Midbrain (tissue), 1 donor: Measurements from ENCODE around the gene KRT13.
A peak's percentile ranks its signal among the peaks of the same experiment; 100 is the strongest.

ENCODE experiments used
- DNase-seq: peaks from one replicate; lab custom pipeline; 2025; lab: John Stamatoyannopoulos, UW

Gene KRT13

DNA sequence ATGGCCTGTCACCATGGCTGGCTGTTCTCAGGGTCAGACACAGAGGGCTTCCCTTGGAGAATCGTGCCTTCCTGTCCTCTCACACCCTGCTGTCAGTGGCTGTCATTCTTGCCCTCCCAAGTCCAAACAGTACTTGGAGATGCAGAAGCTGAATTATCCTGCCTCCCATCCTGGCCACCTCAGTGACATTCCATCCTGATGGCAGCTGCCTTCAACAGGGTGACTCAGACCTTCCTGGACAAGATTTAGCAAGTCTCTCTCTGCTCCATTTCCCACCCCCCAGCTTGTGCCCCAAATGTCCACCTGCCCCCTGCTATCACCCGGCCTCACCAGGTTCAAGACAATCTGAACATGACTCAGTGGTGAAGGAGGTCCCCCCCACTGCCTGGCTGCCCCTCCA is 10.9 kb downstream of the KRT13 start:
- DNase-seq, result no peak

DNA sequence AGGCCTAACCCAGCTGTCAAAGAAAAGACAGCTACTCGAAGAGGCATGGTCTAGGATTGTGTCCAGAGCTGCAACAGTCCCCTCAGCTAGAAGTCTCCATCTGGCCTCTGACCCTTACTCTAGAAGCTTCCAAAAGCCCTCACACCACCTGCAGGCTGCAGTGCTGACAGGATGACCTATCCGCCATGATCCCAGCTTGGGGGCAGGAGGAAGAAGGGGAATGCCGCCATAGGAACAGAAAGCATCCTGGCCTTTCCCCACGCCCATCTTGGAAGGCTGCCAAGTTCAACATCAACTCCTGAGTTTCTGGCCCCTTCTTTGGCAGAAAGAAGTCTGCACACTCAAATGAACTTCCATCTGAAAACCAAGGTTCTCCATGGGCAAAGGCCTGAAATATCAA is 12.6 kb downstream of the KRT13 start:
- no peak for DNase-seq

DNA sequence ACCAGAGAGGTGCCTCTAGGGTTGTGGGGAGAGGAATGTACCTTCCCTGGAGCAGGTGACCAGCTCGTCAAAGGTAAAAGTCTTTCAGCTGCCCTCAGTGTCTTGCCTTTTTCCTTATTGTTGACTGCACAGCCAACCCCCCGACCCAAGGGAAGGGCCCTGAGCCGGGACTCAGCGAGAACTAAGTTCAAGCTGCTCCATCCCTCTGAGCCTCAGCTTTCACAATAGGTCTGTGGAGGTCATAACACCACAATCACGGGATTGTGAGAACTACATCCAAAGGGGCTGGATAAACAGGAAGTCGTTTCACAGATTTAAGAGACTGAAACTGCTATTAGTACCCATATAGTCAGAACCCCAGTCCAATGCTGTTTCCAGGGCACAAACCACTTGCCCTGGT is 13.1 kb downstream of the KRT13 start:
- peak; percentile 15 for DNase-seq

DNA sequence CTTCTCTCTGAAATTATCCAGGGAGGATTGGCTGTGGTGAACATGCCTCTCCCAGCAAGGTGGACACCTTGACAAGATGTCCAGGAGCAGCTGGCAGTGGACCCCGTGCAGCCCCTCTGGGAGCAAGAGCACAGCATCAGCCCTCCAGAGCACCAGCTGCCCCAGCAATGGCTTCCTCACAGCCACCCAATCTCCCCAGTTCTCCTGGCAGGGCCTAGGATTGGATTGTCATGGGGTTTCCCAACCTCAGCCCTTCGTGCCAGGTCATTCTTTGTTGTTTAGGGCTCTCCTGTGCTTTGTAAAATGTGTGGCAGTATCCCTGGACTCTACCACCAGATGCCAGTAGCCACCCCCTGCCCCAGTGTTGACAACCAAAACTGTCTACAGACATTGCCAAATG is 13.9 kb downstream of the KRT13 start:
- DNase-seq, result no peak

DNA sequence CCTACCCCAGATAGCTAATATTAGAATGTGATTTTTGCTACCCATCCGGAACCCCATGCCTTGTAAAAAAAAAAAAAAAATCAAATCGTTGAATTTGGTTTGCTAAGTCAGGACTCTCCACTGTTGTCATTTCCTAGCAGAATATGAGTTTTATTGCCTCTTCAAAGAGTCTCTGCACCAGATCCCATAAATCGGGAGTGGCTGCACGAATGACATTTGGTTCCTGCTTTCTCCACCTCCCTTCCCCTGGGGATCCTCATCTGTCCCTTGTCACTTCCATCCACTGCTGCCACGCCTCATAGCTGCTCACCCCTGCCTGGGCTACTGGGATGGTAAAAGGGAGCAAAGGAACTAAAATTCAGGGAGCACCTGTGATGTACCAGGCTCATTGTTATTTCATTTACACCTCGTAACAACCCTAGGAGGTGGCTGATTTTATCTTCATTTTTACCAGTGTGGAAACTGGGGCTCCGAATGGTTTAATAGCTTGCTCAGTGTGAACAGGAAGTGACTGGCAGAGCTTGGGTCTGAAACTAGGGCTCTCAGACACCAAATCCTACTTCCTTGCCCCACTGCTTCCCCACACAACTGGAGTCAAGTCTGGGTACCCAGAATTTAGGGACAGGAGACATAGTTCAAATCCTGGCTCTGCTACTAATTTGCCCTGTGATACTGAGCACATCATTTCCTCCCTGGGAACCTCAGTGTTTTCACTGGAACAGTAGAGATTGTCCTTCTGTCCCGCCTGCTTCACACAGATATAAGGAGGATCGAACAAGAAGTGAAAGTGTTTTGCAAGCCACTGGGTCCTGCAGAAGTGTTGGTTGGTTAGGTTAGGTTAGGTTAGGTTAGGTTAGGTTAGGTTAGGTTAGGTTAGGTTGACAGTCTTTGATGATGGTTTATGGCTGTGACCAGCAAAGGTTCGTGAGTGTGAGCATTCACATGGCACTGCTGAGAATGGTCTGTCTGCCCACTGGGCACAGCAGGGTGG is 15.1 kb downstream of the KRT13 start:
- DNase-seq, result no peak

DNA sequence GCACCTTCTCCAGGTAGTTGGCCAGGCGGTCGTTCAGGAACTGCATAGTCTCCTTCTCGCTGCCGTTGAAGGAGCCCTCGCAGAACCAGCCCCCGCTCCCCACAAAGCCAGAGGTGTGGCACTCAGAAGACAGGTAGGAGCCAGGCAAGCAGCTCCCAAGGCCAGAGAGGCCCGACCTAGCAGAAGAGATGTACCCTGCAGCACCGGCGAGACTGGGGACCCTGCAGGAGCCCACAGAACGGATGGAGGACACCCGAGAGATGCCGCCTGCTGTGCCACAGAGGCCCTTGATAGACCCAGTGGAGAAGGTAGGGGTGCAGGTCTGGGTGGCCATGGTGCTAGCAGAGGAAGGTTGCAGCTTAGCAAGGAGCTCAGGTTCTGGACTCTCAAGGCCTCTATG is 15.9 kb downstream of the KRT13 start, which contains the start of gene KRT36:
TSS of gene KRT36 (minus strand) at position 380 of the 400 bp plus-strand sequence. CDS start at position 334, 46 bp downstream.
- DNase-seq, result no peak

DNA sequence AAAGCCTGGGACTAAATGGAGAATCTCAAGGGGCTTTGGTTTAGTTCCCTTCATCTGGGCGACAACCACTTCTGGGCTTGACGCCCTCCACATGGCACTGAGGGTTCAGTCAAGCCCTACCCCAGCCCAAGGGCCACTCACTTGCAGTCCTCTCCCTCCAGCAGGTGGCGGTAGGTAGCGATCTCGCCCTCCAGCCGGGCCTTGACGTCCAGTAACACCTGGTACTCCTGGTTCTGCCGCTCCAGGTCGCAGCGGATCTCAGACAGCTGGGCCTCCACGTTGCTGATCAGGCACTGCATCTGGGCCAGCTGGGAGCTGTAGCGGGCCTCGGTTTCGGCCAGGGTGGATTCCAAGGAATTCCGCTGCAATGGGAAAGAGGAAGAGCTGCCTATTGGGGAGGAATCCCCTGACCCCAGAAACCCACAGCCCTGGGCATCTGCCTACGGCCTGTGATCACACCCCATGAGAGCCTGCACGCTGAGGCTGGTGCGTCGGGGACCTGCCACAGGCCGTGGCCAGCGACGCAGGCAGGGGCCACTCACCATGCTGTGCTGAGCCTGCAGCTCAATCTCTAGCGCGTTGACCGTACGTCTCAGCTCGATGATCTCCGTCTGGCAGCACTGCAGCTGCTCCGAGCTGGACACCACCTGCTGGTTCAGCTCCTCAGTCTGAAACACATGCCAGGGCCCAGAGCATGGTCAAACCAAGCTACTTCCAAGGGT is 18.4 kb downstream of the KRT13 start:
- DNase-seq, result no peak

DNA sequence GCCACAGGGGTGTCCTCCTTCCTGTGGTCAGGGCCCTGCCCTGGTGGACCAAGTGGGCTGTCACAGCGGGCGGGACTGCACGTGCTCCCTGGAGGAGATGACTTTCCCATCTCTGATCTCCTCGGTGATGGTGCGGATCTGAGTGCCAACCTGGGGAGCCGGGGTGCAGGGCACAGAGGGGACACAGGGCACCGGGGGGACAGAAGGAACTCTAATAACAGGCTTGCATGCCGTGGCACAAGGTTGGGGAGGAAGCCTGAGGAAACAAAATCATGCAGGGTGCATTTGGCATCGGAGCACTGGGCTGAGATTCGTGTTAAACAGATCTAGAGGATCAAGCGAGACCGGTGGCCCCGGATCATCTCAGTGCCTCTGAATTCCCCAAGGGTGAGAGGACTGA is 19.1 kb downstream of the KRT13 start:
- DNase-seq, result no peak

DNA sequence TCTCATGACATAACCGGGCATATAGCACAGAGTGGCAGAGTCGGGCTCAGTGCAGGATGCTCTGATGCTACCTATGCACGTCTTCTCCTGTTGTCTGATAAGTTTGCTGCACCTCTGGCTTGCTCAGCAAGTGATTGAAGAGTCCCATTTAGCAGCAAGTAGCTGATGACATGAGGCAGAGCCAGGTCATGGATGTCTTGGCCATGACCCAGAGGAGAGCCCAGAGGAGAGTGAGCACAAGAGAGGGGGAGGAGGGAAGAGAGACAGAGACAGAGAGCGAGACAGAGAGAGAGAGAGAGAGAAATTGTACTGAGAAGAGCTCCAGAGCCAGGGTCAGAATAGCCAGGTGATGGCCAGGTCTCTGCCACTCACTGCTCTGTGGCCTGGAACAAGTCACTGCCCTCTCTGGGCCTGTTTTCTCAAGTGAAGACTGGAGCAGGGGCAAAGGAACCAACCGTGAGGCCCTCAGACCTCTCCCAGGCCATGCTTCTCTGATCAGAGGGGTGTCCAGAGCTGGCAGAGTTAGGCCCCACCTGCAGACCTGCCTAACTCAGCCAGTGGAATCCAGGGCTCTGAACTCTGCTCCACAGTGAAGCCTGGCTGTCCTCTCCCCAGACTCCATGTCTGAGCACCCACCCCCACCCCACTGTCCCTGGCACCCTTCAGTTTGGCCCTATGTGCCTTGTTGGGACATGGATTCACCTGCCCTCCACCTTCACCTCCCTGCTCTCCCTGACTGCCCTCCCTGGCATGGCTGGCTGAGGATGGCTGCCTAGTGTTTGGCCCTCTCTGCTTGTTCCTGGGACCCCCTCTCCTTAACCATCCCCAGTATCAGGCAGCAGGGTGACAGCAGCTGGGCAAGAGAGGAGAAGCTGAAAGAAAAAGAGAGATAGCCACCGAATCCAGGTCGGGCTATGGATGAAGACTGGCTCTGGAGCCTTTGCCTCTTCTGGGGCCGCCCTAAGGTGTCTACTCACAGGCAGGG is 20.2 kb downstream of the KRT13 start:
- DNase-seq, result no peak

DNA sequence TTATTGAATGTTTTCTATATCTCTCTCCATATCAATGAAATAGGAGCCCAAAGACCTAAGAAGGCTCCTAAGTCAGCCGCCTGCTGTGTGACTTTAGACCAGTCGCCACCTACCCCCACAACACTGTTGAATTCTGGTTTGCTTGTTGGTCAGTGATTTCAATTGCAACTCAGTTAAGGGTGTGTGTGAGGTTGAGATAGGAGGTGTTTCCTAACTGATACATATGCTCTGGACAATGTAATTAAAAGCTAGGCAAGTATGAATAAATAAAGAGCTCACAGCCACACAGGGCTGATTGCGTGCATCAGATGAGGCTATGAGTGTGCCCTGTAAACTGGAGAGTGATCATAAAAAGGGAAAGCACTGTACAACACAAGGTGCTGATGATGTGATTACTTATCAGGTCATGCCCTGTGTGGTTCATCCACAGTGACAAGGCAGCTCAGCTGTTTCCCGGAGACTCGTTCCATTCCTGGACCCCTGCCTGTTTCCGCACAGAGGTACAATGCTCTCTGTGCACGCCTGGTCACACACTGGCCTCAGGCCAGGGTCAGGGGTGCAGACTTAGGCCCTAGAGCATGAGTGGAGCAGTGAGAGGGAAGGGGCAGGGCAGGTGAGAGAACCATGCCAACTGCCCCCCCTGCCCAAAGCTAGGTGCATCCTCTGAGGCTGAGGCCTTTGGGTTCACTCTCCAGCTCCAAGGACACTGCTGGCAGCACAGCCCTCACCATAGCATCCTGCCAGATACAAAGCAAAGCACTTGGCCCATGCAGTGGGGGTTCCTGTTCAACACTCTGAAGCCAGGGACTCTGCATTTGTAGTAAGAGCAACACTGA is 21.2 kb downstream of the KRT13 start:
- DNase-seq, result no peak

DNA sequence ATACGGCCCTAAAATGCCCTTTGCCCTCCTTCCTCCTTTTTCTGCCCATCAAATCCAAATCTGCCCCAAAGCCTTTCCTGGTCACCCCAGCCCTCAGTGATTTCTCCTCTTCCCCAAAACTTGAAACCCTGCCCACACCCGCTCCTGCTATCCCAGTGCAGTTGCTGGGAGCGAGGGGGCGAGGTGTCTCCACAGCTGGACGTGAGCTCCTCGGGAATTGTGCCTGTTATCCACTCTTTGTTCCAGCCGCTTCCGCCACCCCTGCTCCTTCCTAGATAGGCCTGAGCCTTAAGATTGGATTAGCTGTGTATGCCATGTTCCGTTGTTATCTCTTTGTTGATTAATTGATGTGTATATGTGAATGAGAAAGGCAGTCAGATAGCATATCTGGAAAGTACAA is 21.9 kb downstream of the KRT13 start:
- no peak for DNase-seq

DNA sequence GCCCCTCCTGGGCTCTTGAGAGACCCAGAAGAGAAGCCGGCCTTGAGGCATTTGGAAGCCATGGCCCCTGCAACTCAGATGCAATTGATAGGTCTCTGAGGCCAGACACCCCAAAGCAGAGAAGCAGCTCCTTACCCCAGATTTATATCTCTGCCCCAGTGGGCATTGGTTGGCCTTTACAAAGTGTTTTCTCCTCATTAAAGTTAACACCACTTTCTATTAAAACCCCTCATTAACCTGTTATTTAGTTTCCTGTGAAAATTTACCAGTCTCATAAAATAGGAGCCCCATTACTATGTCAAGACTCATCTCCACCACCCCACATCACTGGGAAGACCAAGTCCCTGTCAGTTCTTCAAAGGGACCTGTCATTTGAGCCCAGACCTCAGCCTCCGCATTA is 24.4 kb downstream of the KRT13 start, which contains the start of gene KRT35:
TSS of gene KRT35 (minus strand) at position 116 of the 400 bp plus-strand sequence. CDS start at position 62, 54 bp downstream.
- DNase-seq, result no peak

DNA sequence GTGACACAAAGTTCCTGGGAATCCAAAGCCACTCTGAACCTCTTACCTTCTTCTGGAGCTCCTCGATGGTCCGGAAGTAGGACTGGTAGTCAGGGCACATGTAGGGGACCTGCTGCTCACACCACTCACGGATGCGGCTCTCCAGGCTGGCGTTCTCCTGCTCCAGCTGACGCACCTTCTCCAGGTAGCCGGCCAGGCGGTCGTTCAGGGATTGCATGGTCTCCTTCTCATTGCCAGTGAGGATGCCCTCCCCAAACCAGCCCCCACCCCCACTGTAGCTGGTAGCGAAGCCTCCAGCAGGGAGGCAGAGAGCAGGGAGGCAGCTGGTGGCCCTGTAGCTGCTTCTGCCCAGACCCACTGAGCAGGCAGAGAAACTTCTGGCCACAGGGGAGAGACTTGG is 24.8 kb downstream of the KRT13 start:
- no peak for DNase-seq

DNA sequence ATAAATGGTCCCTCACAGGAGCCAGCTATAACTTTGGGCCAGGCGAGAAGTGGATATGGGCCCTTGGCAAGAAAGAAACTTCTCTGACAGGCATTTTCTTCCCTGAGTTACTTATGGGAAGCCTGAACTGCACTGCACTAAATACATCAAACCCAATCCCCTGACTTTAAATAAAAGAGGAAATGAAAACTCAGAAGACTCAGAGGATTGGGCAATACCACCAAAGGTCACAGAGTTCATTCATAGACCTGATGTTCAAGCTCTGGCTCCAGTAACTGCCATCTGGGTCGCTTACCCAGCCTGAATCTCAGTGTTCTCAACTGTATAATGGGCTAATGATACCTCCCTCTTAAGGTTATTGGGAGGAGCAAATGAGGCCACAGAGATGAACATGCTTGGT is 25.3 kb downstream of the KRT13 start:
- DNase-seq, result no peak

DNA sequence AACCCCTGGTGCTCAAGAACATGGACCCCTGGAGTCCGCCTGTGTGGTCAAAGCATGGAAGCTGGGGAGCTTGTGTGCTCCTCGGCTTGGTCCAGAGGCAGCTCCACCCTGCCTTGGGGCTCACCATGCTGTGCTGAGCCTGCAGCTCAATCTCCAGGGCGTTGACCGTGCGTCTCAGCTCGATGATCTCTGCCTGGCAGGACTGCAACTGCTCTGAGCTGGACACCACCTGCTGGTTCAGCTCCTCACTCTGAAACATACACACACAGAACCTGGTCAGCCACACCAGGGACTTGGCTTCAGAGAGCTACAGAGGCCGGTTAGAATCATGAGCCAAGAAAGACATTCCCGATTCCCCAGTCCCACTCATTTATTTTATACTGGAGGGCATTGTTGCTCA is 27.2 kb downstream of the KRT13 start:
- no peak for DNase-seq

DNA sequence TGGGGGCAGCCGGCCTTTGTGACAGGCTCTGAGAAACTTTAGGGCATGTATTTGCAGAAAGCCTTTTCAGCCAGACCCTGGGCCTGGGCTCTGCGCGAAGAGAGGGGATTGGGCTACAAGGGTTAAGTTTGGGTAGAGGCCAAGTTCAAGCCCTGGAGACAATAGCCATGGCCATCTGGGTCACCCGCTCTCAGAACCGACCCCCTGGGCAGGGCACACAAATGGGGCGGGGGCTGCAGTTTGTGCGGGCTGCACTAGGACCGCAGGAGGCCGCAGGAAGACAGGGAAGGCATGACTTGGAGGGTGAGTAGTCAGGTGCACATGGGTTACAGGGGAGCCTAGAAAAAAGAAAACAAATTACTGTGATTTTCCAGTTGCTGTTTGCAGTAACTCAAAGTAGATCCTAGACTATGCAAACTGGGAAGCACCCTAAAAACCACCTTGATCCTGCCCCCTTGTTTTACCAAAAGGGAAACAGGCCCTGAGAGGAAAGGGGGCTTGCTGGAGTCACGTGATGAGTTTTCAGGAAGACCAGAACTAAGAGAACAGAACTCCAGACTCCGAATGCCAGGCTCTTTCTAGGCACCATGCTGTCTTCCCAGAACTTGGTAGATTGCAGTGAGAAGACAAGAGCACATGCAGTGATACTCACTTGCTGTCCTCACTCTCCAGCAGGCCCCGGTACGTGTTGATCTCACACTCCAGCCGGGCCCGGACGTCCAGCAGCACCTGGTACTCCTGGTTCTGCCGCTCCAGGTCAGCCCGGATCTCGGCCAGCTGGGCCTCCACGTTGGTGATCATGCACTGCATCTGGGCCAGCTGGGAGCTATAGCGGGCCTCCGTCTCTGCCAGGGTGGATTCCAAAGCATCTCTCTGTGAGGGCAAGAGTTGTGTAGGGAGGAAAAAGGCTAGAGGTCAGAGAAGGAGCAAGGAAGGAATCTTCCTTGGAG is 28.3 kb downstream of the KRT13 start:
- DNase-seq, result no peak

DNA sequence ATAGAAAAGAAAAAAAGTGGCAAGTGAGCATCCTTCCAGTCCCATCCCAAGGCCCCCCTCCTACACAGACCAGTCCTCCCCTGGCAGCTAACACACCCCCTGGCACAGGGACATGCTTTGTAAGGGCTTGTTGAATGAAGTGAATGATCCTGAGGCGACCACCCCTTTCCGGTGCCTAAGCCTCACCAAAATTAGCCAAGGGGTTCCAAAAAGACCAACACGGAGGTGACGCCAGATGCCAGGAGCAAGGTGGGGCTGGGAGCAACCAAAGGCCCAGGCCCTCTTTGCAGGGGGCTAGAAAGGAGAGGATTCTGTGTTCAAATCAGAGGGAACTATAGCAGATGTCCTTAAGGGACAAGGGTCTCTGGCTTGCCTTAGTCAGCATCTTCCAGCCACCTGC is 30.0 kb downstream of the KRT13 start:
- no peak for DNase-seq

DNA sequence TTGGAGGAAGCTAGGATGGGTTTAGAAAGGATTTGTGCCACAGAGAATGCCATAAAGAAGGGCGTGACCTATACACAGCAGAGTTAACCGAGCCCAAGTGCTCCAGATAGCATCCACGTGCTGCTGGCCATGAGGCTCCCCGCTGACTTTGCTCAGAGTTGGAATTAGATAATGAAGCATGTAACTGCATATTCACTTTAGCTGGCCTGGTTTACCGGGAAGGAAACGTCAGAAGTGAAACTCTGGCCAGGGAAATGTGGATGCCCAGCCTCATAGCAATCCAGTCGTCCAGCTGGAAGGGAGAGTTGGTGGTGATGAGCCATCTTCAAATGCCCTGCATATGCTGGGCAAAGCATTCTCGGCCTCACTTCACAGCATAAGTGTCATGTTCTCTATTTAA is 30.5 kb downstream of the KRT13 start:
- DNase-seq, result no peak

DNA sequence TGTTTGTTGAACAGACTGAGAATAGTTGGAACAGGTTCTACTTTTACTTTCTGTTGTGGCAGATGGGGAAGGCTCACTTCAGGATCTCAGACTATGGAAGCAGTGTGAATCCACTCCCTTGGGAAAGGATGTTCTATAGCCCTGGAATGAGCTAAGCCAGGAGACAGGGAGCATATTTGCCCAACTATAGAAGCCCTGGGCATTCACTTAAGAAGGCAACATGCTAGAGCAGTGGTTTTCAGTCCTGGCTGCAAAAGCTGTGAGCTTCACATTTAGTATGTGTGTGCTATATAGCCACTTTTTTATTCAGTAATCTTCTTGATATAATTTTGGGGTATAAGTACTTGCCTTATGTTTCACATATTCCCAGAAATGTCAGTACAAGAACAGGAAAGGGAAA is 37.1 kb downstream of the KRT13 start:
- DNase-seq, result no peak

DNA sequence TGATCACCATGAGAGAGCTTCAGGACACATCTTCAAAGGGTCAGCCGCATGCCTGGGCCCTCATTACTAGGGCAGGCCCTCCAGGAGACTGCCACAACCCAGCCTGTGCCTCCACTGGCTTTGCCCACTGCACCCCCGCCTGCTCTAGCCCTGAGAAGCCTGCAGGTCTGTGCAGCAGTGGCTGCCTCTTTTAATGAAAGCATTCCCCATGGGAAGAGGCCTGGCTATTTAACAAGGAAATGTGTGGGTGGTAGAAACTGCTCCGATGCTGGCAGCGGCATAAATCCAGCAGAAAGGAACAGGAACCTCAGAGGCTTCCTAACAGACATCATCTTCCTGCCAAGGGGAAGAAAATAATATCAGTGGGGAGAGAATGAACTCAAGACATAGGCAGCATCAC is 37.9 kb downstream of the KRT13 start:
- DNase-seq, result no peak
